Right ventricle myocardium superior (tissue), 1 donor: ENCODE data around the gene MCF2L2. TPM values are rescaled to one million over a fixed set of nuclear protein-coding genes. Genes with fewer than 3 reads are reported as not detected.
A peak's percentile ranks its signal among the peaks of the same experiment; 100 is the strongest.
"Not testable (repeated sequence)": the region's sequence is repeated elsewhere in the genome, so short reads cannot be mapped to it uniquely, and the experiment has no call there.

Experiments
- ATAC-seq: fragments of 200-7000 bp; cut with Tn5 transposase; one replicate; pipeline ENCODE4 v1.9.1; 2020; ENCODE audit warnings: mild to moderate bottlenecking; ENCODE audit not compliant: poor library complexity
- DNase-seq: peaks from one replicate; pipeline ENCODE4 v3.0.0-alpha.2; 2020
- intact Hi-C: fragments of 100-400 bp; cut with DNase I; formaldehyde crosslinking; loops from one replicate; pipeline ENCODE4 v1.11.2; 2022
- total RNA-seq: library from RNA; stranded (reverse); fragmentation: NEBNext Ultra II Directional; extraction: Animal tissue kit (Norgen Biotek cat#: 25700); gene quantifications from one replicate; pipeline ENCODE4 v1.2.1, GENCODE V29; 2021
- donor health status: DM: no; HTN: yes; CAD: no; lungs with severe emphysema.

Gene MCF2L2
- total RNA-seq, 1 donor from 2014 or later, result 0.51 TPM

DNA sequence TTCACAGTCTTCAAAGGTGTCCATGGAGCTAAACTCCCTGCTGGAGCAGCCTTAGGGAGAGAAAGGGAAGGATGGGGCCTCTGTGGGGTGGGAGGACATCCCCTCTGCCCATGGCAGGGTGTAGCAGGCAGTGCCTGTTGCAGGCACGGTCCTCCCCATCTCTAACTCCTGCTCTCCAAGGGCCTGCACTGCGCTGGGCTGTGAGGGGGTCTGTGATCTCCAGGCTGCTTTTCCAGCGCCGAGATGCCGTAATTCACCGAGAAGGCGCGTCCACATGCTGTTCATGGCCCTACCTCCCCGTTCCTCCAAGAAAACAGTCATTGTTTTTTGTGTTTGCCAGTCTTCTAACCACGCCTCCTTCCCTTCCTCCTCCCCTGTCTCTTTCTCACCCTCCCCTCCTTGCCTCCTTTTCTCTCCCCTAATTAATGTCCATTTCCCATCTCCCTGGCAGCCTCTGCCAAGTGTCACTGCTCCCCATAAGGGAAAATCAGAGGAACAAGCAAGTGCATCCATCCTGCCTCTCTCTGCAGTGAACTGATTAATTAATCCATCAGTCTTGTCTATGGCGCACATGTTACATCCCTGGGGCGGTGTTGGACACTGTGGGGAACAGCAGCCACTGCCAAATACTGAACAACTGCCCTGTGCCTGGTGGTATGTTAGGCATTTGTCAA is 248.2 kb downstream of the MCF2L2 start:
- DNase-seq, result no peak
- intact Hi-C loops, result no loop called here
- ATAC-seq, result no peak

DNA sequence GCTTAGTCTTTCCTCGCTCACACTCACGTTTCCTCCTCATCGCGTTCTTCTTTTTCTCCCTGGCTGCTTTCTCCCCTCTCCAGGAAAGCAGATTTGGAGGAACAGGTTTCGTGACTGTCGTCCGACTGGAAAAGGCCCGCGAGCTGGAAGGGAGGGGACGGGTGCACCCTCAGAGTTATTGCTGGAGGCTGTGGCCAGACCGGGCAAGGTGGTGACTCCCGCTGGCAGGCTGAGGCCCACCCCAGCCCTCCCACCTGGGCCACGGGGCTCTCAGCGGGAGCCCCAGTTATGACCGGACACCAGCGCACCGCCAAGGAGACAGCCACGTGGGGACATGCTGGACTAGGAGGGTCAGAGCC is 248.9 kb downstream of the MCF2L2 start:
- ATAC-seq, result peak; percentile 13
- intact Hi-C loops, DNase-seq: not testable (repeated sequence)

DNA sequence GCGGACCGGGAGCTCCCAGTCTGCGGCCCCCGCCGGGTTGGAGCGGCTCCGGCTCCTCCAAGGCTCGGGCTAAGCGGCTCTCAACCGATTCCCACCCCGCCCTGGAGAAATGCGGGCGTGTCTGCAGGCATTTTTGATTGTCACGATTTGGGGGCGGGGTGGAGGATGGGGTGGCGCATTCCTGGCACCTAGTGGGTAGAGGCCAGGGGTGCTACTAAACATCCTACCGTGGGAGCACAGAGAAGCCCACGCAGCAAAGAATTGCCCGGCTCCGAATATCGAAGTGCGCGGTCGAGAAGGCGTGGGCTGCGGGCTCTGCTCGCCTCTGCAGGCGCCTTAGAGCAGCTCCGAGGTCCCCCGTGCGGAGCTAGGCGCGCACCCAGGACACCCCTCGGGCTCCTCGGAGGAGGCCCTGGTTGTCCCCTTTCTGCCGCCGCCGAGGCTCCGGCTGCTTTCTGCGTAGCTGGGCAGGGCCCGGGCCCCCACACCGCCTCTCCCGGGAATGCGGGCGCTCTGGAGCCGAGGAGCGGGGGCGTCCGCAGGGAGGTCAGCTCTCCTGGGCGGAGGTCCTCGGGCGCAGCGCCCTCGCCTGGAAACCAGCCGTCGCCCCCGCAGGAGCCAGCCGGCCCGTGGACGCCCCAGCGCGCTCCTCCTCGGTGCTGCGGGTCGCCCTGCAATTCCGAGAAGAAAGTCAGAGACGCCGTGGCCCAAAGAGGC is 249.4 kb downstream of the MCF2L2 start:
- DNase-seq (no peak), ATAC-seq (peak; percentile 65)
- intact Hi-C loops, result no loop called here

DNA sequence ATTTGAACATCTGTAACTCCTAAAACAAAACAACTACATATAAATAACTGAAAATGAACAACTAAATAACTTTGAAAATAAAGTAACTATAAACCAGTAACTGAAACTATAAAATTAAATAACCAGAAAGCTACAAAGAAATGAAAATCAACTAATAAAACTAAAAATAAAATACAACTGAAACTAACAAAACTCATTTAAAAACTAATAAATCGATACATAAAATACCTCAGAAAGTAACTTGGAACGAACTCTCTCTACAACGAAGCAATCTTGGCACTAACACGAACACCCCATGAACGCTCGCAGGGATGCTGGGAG is 249.9 kb downstream of the MCF2L2 start:
- ATAC-seq (no peak), DNase-seq (no peak)
- intact Hi-C loops, result no loop called here

DNA sequence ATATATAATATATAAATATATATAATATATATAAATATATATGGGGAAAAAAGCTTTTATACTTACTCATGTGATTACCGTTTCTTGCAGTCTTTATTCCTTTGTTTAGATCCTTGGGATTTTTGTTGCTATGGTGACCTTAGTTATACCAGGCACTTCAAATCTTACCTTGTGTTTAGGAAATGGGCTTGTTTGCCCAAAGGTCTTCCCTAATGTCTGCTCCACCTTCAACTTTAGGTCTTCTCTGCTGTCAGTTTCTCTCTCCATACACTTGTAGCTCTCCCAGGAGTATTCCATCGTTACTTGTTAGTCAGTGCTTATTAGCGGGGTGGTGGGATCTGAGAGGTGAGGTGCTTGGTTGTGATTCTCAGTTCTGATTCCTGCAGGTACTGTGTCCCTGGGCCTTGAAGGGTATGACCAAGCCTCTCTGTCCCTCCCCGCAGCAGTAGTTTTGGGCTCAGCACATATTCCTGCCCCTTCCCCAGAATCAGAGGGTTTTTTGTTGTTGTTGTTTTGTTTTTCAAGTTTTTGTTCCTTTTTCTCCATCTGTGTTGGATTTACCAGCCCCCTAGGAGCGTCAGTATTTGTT is 256.3 kb downstream of the MCF2L2 start:
- ATAC-seq (no peak), DNase-seq (no peak)
- intact Hi-C loops, result no loop called here

DNA sequence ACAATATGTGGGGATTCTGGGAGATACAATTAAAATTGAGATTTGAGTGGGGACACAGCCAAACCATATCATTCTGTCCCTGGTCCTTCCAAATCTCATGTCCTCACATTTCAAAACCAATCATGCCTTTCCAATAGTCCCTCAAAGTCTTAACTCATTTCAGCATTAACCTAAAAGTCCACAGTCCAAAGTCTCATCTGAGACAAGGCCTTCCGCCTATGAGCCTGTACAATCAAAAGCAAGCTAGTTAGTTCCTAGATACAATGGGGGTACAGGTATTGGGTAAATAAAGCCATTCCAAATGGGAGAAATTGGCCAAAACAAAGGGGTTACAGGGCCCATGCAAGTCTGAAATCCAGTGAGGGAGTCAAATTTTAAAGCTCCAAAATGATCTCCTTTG is 260.4 kb downstream of the MCF2L2 start:
- ATAC-seq, intact Hi-C loops, DNase-seq: not testable (repeated sequence)

DNA sequence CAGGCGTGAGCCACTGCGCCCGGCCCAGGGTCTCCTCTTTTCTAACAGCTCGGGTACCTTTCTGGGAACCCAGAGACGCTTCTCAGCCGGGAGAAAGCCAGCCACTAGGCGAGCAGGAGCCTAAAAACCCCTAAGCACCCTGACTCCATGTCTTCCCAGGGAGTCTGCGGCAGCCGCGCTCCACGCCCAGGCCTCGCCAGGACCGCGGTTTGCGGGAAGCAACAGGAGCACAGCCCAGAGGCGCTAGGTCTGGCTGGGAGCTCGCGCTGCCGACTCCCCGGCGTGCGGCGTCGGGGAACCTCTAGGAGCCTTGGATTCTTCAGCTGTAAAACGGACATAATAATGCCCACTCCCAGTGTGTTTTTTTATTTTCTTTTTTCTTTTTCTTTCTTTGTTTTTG is 264.9 kb downstream of the MCF2L2 start:
- ATAC-seq, result no peak
- DNase-seq, result no peak
- intact Hi-C loops, result no loop called here

DNA sequence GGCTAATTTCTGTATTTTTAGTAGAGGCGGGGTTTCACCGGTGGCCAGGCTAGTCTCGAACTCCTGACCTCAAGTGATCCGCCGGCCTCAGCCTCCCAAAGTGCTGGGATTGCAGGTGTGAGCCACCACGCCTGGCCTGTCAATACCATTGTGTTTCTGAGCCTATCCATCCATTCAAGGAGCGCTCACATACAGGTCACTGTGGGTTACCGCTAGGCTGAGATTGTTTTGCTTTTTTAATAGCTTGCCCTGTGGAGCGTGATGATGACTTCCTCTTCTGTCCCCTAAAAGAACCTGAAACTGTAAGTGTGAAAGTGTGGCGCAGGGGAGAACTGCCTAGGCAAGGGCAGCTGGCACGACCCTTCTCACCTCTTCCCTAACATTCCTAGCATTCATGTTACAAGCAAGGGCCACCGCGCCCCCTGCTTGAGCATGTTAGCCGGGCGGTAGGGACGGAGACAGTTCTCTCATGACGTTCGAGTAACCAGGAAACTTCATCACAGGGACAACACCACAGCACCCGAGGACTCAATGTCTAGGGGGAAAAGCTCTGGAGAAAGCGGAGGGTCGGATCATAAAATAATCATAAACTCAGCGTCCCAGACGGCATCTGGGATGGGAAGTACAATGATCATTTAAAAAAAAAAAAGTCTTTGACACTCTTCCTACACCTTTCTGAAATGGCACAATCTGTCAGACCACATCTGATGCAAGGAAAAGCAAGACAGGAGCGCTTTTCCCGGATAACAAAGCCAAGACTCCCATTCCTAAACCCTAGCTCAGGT is 266.7 kb downstream of the MCF2L2 start:
- ATAC-seq (no peak), DNase-seq (no peak)
- intact Hi-C loops, result no loop called here

DNA sequence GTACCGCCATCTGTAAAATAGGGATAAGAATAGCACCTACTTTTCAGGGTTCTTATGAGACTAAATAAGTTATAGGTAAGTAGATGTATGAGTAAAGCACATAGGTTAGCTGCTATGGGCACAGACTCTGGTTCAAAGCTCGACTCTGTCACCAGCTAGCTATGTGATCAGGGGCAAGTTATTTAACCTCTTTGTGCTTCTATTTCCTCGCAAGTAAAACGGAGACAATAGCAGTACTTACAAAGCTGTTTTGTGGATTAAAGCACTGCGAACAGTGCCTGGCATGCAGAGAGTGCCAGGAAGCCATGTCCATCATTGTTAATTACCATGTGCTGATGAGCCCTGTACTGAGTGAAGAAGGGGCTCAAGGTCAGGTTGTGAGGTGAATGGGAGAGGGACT is 267.8 kb downstream of the MCF2L2 start:
- no peak for ATAC-seq
- DNase-seq, result no peak
- intact Hi-C loops, result no loop called here

DNA sequence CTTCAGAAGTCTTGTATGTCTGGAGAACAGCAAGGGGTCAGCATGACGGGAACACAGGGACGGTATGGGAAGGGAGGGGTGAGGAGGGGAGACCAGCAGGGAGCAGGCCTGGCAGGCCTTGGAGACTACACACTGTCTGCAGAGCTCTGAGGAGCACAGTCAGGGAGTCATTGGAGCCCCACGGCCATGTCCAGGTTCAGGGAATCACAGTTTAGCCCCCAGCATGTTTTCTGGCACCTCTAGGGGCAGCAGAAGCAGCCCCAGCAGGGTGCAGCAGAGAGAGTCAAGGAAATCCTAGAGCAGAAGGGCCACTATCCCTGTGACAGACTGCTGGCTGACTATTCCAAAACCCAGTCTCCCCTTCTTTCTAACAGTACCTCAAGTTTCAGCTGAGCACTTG is 269.1 kb downstream of the MCF2L2 start:
- intact Hi-C loops, result no loop called here
- no peak for ATAC-seq

DNA sequence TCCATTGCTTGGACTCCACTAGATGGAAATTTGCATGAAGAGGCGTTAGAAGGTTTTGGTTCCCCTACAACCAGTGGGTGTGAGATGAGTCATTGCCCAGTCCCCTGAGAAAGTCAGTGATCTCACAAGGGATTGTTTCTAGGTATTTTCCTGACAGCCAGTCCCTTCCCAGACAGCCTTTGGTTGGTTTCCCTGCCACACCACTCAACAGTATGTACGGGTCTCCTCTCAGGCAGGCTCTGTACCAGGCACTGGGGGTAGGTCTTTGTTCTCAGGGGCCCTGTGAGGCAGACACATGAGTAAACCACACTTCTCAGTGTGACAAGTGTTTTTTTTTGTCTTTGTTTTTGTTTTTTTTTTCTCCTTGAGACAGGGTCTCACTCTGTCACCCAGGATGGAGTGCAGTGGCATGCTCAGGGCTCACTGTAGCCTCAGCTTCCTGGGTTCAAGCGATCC is 269.8 kb downstream of the MCF2L2 start:
- DNase-seq, result no peak
- intact Hi-C loops, result no loop called here
- ATAC-seq, result no peak

More for the DNA sequence above, 269.1 kb downstream of the MCF2L2 start:
- no peak for DNase-seq

DNA sequence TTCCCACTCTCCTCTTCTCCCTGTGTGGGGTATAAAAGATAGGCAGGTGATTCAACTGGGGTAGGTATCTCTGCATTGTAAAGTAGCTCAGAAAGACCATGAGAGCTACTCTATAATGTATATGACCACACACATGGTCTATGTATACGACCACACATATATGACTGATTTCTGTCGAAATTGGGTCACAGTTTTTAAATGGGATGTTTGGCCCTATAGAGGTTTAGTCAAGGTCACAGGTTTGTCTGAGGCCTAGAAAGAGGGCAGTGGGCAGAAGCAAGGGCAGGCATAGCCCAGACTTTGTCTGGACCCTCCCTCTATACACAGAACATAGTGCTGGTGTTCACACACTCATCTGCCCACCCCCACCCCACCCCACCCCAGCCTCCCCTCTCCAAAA is 270.3 kb downstream of the MCF2L2 start:
- no peak for ATAC-seq
- intact Hi-C loops, result no loop called here
- DNase-seq, result no peak

DNA sequence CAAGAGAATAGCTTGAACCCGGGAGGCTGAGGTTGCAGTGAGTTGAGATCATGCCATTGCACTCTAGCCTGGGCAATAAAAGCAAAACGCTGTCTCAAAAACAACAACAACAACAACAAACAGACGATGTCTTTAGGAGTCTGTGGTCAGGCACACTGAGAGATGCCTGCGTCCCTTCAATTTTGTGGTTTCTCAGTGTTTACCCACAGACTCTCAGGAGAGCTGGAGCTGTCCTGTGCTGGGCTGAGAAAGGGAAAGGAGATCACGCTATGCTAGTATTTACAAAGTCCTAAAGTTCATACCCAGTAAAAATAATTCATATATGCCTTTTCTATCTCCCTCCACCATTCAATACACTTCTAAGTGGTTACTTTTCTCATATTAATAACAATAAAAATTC is 272.2 kb downstream of the MCF2L2 start:
- intact Hi-C loops, result no loop called here
- ATAC-seq (no peak), DNase-seq (no peak)

DNA sequence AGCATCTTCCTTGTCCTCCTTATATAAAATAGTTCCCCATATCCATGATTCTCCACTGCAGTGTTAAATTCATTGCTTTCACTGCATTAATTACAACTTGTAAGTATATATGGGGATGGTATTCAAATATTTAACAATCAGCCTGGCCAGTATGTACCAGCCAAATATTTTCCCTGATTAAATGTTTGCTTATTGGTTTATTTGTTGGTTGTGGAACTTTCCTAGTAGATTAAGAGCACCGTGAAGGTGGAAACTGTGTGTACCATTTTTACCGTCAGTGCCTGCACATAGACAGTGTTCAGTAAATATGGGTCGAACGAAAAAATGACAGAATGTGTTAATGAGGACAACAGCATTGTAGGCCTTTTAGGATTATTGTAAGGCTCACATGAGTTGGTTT is 272.9 kb downstream of the MCF2L2 start:
- intact Hi-C loops, result no loop called here
- ATAC-seq (no peak), DNase-seq (no peak)

DNA sequence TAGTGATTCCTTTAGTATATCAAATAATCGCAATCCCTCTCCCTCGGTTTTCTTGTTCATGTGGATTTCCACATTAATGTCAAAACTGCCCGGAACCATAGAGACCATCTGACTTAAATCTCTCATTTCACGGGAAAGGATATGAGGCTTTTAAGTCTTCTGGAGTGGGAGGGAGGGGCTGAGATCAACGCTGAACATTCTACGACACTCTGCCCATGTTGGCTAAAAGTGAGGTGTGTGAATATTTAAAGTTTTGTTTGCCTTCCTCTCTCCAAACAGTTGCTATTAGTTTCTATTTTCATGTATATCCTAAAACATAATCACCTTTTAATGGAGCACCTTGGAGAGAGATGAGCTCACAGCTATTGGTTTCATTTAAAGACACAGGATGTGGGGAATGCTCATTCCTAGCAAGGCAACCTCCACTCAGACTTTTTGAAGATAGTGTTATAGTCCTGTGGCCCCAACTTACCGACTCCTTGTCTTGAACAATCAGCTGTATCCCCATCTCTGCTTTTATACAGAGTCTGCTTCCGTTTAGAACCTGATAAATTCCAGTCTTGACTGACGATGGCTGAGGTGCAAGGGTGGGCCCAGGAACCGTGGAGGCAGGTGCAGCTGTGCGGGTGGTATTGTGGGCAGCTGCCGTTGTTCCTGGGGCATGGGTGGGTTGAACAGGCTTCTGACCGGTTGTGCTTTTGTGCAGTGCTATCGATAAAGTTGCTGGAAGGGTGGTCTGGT is 275.0 kb downstream of the MCF2L2 start:
- ATAC-seq, result no peak
- DNase-seq, result no peak
- intact Hi-C loops, result no loop called here

DNA sequence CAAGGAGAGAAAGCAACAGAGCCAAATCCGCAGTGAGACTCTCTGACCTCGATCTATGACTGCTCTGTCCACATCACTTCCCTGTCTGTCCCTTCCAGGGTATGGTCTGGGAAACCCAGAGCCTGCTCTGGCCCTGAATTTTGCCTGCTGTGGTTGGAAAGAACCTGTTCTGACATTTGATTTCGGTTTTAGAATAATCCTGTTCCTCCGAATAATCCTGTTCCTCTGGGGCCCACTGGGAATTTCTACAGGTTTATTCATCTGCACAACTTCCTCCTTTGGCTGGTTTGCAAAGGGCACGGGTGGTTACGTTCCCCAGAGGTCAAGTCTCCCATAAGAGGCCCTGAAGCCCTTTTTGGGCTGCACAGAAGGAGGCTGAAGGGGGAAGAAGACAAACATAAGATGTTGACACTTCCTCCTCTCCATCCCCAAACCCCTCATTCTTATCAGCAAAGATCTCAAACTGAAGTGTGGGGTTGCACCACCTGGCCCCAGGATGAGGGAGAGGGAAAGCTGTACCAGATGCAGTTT is 276.5 kb downstream of the MCF2L2 start:
- intact Hi-C loops, result no loop called here
- ATAC-seq (no peak), DNase-seq (no peak)

DNA sequence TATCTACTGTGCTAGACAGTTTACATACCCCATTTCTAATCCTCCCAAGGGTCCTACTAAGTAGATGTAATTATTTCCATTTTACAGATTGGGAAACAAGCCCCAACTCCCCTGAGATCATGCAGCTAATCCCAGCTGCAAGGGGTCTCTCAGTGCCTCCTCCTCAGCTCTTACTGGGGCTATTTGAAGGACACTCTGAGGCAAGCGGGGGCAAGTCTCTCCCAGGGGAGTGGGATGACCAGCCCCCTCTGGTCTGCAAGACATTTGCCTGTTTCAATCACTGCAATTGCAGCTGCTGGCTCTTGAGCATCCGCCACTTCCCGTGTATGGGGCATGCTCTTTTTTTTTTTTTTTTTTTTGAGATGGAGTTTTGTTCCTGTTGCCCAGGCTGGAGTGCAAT is 277.3 kb downstream of the MCF2L2 start:
- ATAC-seq, result no peak
- DNase-seq, result no peak
- intact Hi-C loops, result no loop called here

DNA sequence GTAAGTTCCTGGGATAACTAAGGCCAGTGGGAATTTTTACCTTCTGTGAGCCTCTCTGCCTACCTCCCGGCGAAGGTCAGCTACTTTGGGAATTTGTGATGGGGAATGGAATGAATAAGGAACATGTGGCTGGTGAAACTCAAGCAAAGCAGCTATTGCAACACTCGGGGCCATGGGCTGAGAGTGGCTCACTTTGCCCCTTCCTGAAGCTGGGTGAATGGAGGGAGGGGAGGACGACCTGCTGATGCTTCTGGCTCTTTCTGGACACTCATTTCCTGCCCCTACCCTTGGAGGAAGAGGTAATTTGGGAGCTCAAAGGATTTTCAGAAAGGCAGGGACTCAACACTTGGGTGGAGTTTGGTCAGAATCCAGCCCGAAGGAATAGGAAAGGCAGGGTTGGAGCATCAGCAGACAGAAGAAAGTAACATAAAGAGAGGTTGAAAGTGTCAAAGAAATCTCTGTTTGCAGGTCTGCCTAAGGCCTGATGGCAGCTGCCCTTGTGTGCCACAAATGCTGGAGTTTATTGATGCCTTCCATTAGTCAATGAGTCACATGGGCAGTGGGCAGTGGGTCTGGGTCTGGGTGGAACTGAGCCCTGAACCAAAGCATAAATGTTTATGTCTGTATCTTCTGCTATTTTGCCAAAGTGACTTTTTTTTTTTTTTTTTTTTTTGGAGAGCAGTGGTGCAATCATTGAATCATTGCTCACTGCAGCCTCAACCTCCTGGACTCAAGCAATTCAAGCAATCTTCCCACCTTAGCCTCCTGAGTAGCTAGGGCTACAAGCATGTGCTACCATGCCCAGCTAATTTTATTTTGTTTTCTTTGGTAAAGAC is 278.3 kb downstream of the MCF2L2 start:
- no peak for DNase-seq
- intact Hi-C loops, result no loop called here
- ATAC-seq, result no peak
